Measurements from ENCODE around the gene TNFAIP8. TPM values are rescaled to one million over a fixed set of nuclear protein-coding genes. Genes with fewer than 3 reads are reported as not detected.
"Not testable (repeated sequence)": the region's sequence is repeated elsewhere in the genome, so short reads cannot be mapped to it uniquely, and the experiment has no call there.

The TNFAIP8 gene
- total RNA-seq, 2 donors from 2014 or later: 130 to 140 TPM

DNA sequence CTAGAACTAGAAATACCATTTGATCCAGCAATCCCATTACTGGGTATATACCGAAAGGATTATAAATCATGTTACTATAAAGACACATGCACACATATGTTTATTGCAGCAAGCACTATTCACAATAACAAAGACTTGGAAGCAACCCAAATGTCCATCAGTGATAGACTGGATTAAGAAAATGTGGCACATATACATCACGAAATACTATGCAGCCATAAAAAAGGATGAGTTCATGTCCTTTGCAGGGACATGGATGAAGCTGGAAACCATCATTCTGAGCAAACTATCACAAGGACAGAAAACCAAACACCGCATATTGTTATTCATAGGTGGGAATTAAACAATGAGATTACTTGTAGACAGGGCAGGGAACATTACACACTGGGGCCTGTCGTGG, 88.8 kb downstream of the TNFAIP8 start:
- not testable (repeated sequence) for ATAC-seq; H3K9me3 ChIP-seq (ENCODE audit: control insufficient read depth, low read length, poor library complexity, severe bottlenecking); H3K4me1 Mint-ChIP-seq; H3K4me3 Mint-ChIP-seq; H3K27ac Mint-ChIP-seq; DNase-seq; H3K36me3 Mint-ChIP-seq (ENCODE audit: low read depth)
- peaks cover 22% of the 10 kb centered on the region for H3K27me3 Mint-ChIP-seq

DNA sequence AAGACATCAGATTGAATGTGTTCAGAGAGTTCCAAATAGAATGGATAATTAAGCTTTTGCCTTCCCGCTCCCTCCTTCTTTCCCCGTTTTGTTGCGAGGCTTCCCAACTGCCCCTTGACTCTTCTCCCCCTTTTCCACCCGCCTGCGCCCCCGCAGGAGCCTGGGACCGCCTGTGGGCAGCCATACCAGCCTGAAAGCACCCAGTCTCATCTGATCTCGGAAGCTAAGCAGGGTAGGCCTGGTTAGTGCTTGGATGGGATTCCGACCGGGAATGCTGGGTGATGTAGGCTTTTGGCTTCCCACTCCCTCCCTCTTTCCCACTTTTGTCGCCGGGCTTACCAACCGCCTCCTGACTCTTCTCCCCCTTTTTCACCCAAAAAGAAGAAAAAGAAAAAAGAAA, 89.7 kb downstream of the TNFAIP8 start:
- H3K27ac Mint-ChIP-seq: no peak overlapping the region
- no peaks in the 10 kb centered on the region for H3K36me3 Mint-ChIP-seq (ENCODE audit: low read depth)
- no peak overlapping the region for H3K4me3 Mint-ChIP-seq
- DNase-seq: no peak
- no peaks in the 10 kb centered on the region for H3K9me3 ChIP-seq (ENCODE audit: control insufficient read depth, low read length, poor library complexity, severe bottlenecking)
- peaks cover 16% of the 10 kb centered on the region for H3K27me3 Mint-ChIP-seq
- no peak for ATAC-seq
- H3K4me1 Mint-ChIP-seq: no peaks in the 10 kb centered on the region

Other genes starting within 250 kb of the TNFAIP8 start
- gene HSD17B4, start 96.5 kb downstream of the TNFAIP8 start, total RNA-seq: 10 to 100 TPM; 26.3 to 38.6 TPM

Data from T-helper 17 cell (primary cell).